Hepatocyte (in vitro differentiated cells): ENCODE data around the gene KDELR3.

Source experiments
- CTCF ChIP-seq: fragments of 200-600 bp; sonication (generic); IDR thresholded peaks from 2 replicates; pipeline ENCODE4 v1.5.1; 2016; ENCODE audit warnings: antibody characterized with exemption, mild to moderate bottlenecking; ENCODE audit not compliant: poor library complexity
- EZH2 ChIP-seq: fragments of 200-600 bp; sonication (generic); IDR thresholded peaks from 2 replicates; pipeline ENCODE4 v1.6.1; 2016; ENCODE audit warnings: antibody characterized with exemption, mild to moderate bottlenecking, borderline replicate concordance

DNA sequence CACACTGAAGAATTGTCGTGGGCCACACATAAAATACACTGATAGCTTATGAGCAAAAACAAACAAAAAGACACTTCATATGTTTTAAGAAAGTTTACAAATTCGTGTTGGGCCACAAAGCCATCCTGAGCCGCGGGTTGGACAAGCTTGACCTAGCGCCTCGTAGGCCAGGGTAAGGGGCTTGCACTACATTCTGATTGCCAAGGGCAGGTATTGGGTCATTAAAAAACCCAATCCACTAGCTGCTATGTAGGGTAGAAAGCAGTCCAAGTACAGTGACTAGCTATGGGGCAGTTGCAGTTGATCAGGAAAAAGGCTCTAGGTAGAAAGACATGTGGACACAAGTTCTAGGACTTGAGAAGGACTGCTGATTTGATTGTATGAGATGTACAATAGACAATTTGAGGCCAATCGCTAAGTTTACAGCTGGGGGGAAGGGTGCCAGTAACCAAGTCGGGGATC is 14.0 kb downstream of the KDELR3 start:
- TF ChIP-seq CTCF (no peak), EZH2 (no peak)
